Activated B cell treated with CpG ODN at 0.5 μM for 24 hours (primary cell): Measurements from ENCODE around the gene SOCS4. TPM values are rescaled to one million over a fixed set of nuclear protein-coding genes. Genes with fewer than 3 reads are reported as not detected.
A peak's percentile ranks its signal among the peaks of the same experiment; 100 is the strongest.
"Not testable (repeated sequence)": the region's sequence is repeated elsewhere in the genome, so short reads cannot be mapped to it uniquely, and the experiment has no call there.

Experiments
- ATAC-seq: fragments of 200-7000 bp; cut with Tn5 transposase; one replicate; pipeline ENCODE4 v1.10.0; 2021; ENCODE audit warnings: low read depth, mild to moderate bottlenecking, moderate library complexity
- CTCF ChIA-PET: fragments of 350-600 bp; sonication (Branson Sonifier 250); formaldehyde crosslinking; loops from one replicate; lab custom pipeline; 2021; ENCODE audit warnings: antibody characterized with exemption; lab: Charles Lee
- POLR2A ChIA-PET: fragments of 350-600 bp; sonication (Branson Sonifier 250); formaldehyde crosslinking; loops from one replicate; lab custom pipeline; 2021; ENCODE audit warnings: antibody characterized with exemption; lab: Charles Lee
- DNase-seq: peaks from one replicate; pipeline ENCODE4 v3.0.0; 2022
- H3K27ac Mint-ChIP-seq: one replicate; pipeline ENCODE4 v1.8.0; 2020; ENCODE audit warnings: mixed read lengths
- H3K27me3 Mint-ChIP-seq: one replicate; pipeline ENCODE4 v1.8.0; 2021; ENCODE audit warnings: mixed read lengths
- H3K36me3 Mint-ChIP-seq: one replicate; pipeline ENCODE4 v1.8.0; 2021; ENCODE audit warnings: low read depth, mixed read lengths
- H3K4me1 Mint-ChIP-seq: one replicate; pipeline ENCODE4 v1.8.0; 2021; ENCODE audit warnings: mixed read lengths
- H3K4me3 Mint-ChIP-seq: one replicate; pipeline ENCODE4 v1.8.0; 2020; ENCODE audit warnings: mild to moderate bottlenecking, mixed read lengths
- H3K9me3 Mint-ChIP-seq: one replicate; pipeline ENCODE4 v1.8.0; 2020; ENCODE audit warnings: mixed read lengths
- intact Hi-C: fragments of 100-400 bp; cut with micrococcal nuclease; formaldehyde crosslinking; loops from one replicate; pipeline ENCODE4 v1.15.1; 2024
- total RNA-seq: library from RNA; stranded (reverse); gene quantifications from 2 replicates; pipeline ENCODE4 v1.2.3, GENCODE V29; 2022
- TF ChIP-seq, protein P1 (sequence below): fragments of 200-600 bp; IDR thresholded peaks from one replicate; pipeline ENCODE4 v1.8.0; 2022; ENCODE audit warnings: antibody characterized with exemption, mild to moderate bottlenecking

SOCS4 gene
- total RNA-seq, 1 donor from 2014 or later: 30.3 TPM

DNA sequence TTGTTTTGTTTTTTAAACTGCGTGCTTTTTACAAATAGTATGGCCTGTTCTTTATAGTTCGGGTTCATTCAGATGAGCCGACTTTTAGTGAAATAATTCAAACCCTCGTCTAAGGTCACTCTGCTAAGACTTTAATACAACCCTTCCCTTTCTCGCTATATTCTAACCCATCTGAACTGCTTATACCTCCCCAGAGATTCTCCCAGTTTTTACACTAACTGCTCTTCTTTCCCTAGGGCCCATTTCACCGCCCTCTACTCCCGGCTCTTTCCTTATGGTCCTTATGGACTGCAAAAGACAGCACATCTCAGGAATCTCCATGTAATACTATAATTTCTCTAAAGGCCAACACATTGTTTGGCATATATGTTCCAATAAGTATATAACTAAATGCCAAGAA, 26.5 kb downstream of the SOCS4 start:
- ChIA-PET POLR2A (interaction anchor here (1.2 to 6.8 kb wide), 3 partner anchors 12 to 108 kb away, joined by 8 to 112 read pairs (median 33); no protein-coding TSS in a partner anchor), CTCF (interaction anchor here (1.1 to 3.2 kb wide), 2 partner anchors 12 to 18 kb away, joined by 3 to 35 read pairs; no protein-coding TSS in a partner anchor)
- Mint-ChIP-seq H3K27ac (peak overlapping the region; percentile 59), H3K4me3 (peak overlapping the region; percentile 94), H3K36me3 (peaks cover 46% of the 10 kb centered on the region), H3K9me3 (no peaks in the 10 kb centered on the region), H3K4me1 (peaks cover 47% of the 10 kb centered on the region), H3K27me3 (no peaks in the 10 kb centered on the region)
- TF ChIP-seq, protein P1, sequence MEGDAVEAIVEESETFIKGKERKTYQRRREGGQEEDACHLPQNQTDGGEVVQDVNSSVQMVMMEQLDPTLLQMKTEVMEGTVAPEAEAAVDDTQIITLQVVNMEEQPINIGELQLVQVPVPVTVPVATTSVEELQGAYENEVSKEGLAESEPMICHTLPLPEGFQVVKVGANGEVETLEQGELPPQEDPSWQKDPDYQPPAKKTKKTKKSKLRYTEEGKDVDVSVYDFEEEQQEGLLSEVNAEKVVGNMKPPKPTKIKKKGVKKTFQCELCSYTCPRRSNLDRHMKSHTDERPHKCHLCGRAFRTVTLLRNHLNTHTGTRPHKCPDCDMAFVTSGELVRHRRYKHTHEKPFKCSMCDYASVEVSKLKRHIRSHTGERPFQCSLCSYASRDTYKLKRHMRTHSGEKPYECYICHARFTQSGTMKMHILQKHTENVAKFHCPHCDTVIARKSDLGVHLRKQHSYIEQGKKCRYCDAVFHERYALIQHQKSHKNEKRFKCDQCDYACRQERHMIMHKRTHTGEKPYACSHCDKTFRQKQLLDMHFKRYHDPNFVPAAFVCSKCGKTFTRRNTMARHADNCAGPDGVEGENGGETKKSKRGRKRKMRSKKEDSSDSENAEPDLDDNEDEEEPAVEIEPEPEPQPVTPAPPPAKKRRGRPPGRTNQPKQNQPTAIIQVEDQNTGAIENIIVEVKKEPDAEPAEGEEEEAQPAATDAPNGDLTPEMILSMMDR: no peak
- ATAC-seq (no peak), DNase-seq (no peak)
- intact Hi-C loops: loop anchor here (5.0 kb wide), 1 partner anchor 566 kb away; the partner anchor contains the start of gene GMFB

DNA sequence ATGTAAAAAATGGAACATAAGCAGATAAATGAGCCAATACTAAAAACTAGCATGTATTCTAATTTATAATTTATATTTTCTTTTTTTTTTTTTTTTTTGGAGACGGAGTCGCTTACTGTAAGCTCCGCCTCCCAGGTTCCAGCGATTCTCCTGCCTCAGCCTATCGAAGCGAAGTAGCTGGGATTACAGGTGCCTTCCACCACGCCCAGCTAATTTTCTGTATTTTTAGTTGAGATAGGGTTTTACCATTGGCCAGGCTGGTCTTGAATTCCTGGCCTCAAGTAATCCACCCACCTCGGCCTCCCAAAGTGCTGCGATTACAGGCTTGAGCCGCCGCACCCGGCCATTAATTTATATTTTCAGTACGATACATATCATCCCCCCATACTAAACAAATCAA, 27.1 kb downstream of the SOCS4 start:
- peaks cover 47% of the 10 kb centered on the region for H3K36me3 Mint-ChIP-seq
- ChIA-PET CTCF (no interaction called here), POLR2A (interaction anchor here (1.1 to 6.8 kb wide), 3 partner anchors 14 to 76 kb away, joined by 4 to 112 read pairs (median 7); no protein-coding TSS in a partner anchor)
- TF ChIP-seq, protein P1: no peak
- H3K4me1 Mint-ChIP-seq: peaks cover 47% of the 10 kb centered on the region
- intact Hi-C loops: loop anchor here (5.0 kb wide), 1 partner anchor 567 kb away; the partner anchor contains the start of gene GMFB
- no peak for ATAC-seq
- H3K27me3 Mint-ChIP-seq: no peaks in the 10 kb centered on the region
- H3K27ac Mint-ChIP-seq: no peak overlapping the region
- peak overlapping the region; percentile 28 for H3K4me3 Mint-ChIP-seq
- DNase-seq: no peak
- H3K9me3 Mint-ChIP-seq: no peaks in the 10 kb centered on the region

DNA sequence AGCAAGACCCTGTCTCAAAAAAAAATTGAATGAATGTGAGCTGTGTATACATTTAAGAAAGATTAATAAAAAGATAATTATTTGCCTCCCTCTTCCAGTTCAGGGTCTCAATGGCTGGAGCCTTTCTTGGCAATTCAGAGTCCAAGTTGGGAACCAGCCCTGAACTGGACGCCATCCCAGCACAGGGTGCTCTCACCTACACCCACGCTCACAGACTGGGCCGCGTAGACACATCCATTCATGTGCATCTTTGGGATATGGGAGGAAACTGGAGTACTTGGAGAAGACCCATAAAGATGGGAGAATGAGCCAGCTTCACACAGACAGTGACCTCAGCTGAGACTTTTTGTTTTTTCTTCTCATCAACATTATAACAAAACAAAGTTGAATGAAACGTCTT, 30.9 kb downstream of the SOCS4 start:
- DNase-seq: no peak
- intact Hi-C loops: no loop called here
- no peak overlapping the region for H3K4me3 Mint-ChIP-seq

DNA sequence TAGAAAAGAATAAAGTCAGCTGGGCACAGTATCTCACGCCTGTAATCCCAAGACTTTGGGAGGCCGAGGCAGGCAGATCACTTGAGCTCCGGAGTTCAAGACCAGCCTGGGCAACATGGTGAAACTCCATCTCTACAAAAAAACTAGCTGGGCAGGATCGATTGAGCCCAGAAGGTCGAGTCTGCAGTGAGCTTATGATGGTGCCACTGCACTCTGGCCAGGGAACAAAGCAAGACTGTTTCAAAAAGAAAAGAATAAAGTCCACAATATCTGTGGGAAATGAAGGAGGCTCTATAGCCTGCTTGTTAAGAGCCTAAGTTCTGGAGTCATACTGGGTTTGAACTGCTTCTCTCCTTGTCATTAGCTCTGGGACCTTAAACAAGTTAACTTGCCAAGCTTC, 32.3 kb downstream of the SOCS4 start:
- intact Hi-C loops: no loop called here
- Mint-ChIP-seq H3K4me1 (peaks cover 41% of the 10 kb centered on the region), H3K4me3 (no peak overlapping the region), H3K27ac (no peak overlapping the region), H3K27me3 (no peaks in the 10 kb centered on the region), H3K9me3 (no peaks in the 10 kb centered on the region), H3K36me3 (peaks cover 66% of the 10 kb centered on the region)
- TF ChIP-seq, protein P1: no peak
- ChIA-PET CTCF (interaction anchor here (1.0 to 1.6 kb wide), 2 partner anchors 8 to 25 kb away, joined by 4 to 5 read pairs; partner anchors contain the start of gene MAPK1IP1L), POLR2A (interaction anchor here (1.1 to 1.9 kb wide), 2 partner anchors 11 to 17 kb away, joined by 3 to 5 read pairs; no protein-coding TSS in a partner anchor)
- DNase-seq (no peak), ATAC-seq (no peak)

More for the DNA sequence above, 30.9 kb downstream of the SOCS4 start:
- TF ChIP-seq, protein P1: no peak
- peaks cover 50% of the 10 kb centered on the region for H3K4me1 Mint-ChIP-seq
- peaks cover 64% of the 10 kb centered on the region for H3K36me3 Mint-ChIP-seq
- H3K9me3 Mint-ChIP-seq: no peaks in the 10 kb centered on the region
- H3K27me3 Mint-ChIP-seq: no peaks in the 10 kb centered on the region
- ChIA-PET CTCF (no interaction called here), POLR2A (interaction anchor here (0.7 to 1.2 kb wide), 3 partner anchors 13 to 30 kb away, joined by 3 to 5 read pairs (median 5); no protein-coding TSS in a partner anchor)
- H3K27ac Mint-ChIP-seq: no peak overlapping the region
- ATAC-seq: no peak

DNA sequence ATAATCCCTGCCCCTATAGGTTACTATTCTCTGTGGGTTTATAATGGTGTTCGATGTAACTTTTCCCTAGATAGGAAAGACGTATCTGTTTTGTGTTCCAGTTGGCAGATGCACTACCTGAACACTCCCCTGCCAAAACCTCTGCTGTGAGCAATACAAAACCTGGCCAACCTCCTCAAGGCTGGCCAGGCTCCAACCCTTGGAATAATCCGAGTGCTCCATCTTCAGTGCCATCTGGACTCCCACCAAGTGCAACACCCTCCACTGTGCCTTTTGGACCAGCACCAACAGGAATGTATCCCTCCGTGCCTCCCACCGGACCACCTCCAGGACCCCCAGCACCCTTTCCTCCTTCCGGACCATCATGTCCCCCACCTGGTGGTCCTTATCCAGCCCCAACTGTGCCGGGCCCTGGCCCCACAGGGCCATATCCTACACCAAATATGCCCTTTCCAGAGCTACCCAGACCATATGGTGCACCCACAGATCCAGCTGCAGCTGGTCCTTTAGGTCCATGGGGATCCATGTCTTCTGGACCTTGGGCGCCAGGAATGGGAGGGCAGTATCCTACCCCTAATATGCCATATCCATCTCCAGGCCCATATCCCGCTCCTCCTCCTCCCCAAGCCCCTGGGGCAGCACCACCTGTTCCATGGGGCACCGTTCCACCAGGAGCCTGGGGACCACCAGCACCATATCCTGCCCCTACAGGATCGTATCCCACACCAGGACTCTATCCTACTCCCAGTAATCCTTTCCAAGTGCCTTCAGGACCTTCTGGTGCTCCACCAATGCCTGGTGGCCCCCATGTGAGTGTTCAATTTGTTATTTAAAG, 35.7 kb downstream of the SOCS4 start:
- Mint-ChIP-seq H3K36me3 (peaks cover 75% of the 10 kb centered on the region), H3K4me1 (peaks cover 53% of the 10 kb centered on the region), H3K9me3 (no peaks in the 10 kb centered on the region), H3K27ac (no peak overlapping the region), H3K4me3 (no peak overlapping the region), H3K27me3 (no peaks in the 10 kb centered on the region)
- POLR2A ChIA-PET: interaction anchor here (7.1 kb wide), 1 partner anchor 11 kb away, joined by 33 read pairs; the partner anchor contains the start of gene MAPK1IP1L
- TF ChIP-seq, protein P1: no peak
- intact Hi-C loops: no loop called here
- DNase-seq (no peak), ATAC-seq (no peak)
- CTCF ChIA-PET: no interaction called here

DNA sequence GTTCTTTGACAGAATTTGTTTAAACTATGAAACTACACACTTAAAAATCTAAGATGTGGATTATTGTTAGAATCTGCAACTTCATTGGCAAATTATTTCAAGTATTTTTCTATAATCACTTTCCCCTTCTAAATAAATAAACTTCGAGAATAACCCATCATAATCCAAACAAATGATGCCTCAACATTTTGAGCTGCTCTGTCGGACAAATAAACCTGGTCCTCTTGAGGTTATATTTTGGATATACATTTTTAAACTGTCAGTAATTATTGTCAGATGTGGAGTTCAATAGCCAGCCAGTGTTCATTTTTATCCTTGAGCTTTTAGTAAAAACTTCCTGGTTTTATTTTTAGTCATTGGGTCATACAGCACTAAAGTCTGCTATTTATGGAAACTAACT, 37.9 kb downstream of the SOCS4 start:
- DNase-seq, intact Hi-C loops, H3K9me3 Mint-ChIP-seq, ATAC-seq, H3K27me3 Mint-ChIP-seq, CTCF ChIA-PET, H3K4me3 Mint-ChIP-seq: not testable (repeated sequence)
- Mint-ChIP-seq H3K27ac (peak overlapping the region; percentile 35), H3K36me3 (peaks cover 65% of the 10 kb centered on the region), H3K4me1 (peaks cover 50% of the 10 kb centered on the region)
- POLR2A ChIA-PET: interaction anchor here (1.4 to 7.1 kb wide), 2 partner anchors 13 to 38 kb away, joined by 3 to 33 read pairs; partner anchors contain the start of genes MAPK1IP1L, SOCS4 and WDHD1
